ENCODE data around the gene SS18L1.

The SS18L1 gene

GRCh38 chr20:62230276-62230675 is 86.7 kb downstream of the SS18L1 start:
- no peak for DNase-seq

GRCh38 chr20:62230696-62231095 is 87.1 kb downstream of the SS18L1 start:
- DNase-seq = no peak

DNA sequence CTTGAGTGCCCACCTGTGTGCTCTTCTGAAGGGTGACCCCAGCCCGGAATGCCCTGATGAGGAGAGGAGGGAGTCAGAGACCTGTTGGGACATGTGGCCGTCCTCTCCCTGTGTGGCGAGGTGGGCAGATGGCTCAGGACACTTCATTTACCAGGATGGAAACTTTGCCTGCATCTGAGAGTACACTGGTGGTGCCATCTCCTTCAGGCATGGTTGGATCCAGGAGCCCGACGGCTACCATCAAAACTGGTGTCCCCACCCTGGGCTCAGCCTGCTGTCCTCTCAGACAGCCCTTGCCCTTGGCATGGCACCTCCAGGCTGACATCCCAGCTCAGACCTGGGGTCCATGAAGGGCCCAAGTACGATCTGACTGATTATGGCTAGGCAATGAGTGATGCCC is 87.7 kb downstream of the SS18L1 start:
- no peak for DNase-seq

All from cortex of kidney (tissue), 1 donor.